Right ventricle myocardium superior (tissue), 1 donor: ENCODE measurements around the gene MINDY1. TPM values are rescaled to one million over a fixed set of nuclear protein-coding genes. Genes with fewer than 3 reads are reported as not detected.
A peak's percentile ranks its signal among the peaks of the same experiment; 100 is the strongest.

ENCODE experiments used
- ATAC-seq: fragments of 200-7000 bp; cut with Tn5 transposase; one replicate; pipeline ENCODE4 v1.9.1; 2020; ENCODE audit warnings: mild to moderate bottlenecking; ENCODE audit not compliant: poor library complexity
- DNase-seq: peaks from one replicate; pipeline ENCODE4 v3.0.0-alpha.2; 2020
- intact Hi-C: fragments of 100-400 bp; cut with DNase I; formaldehyde crosslinking; loops from one replicate; pipeline ENCODE4 v1.11.2; 2022
- total RNA-seq: library from RNA; stranded (reverse); fragmentation: NEBNext Ultra II Directional; extraction: Animal tissue kit (Norgen Biotek cat#: 25700); gene quantifications from one replicate; pipeline ENCODE4 v1.2.1, GENCODE V29; 2021
- donor health status: DM: no; HTN: yes; CAD: no; lungs with severe emphysema.

The MINDY1 gene
- total RNA-seq, 1 donor from 2014 or later, result 41.6 TPM

DNA sequence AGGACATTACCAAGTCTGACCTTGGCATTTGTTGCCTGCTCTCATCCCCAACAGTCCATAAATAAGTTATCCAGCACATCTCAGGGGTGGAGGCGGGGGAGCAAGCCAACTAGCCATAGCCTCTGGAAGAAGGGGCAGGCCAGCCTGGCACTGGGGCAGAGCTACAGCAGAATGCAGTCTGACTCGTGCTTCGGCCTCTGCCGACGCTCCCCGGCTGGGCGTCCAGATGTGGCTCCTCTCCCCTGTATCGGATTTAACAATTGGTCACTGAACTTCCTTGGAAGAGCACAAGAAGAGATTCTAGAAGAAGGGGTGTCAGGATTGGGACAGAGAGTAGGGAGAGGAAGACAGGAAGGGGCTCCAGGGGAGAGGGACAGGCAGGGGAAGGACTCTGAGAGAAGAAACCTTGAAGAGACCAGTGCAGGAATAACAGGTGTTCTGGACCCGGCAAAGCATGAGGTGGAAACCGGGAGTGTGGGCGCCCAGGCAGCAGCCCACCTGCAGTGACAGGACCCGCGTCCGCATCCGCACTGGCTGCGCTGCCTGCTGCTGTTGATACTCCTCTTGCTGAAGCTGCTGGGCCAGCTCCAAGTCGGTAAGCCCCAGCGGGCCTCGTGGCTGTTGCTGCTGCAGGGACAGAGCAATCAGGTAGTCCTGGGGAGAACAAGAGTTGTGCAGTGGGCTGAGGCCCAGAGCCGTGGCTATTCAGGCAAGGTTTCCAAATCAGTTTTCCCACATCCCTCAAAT, 9.4 kb downstream of the MINDY1 start:
- no peak for ATAC-seq
- DNase-seq, result no peak
- intact Hi-C loops, result no loop called here

- ATAC-seq, result peak; percentile 68
- DNase-seq, result peak; percentile 58
- intact Hi-C loops, result no loop called here
Measured at GRCh38 chr1:150995896-150996295, 10.8 kb downstream of the MINDY1 start.

GRCh38 chr1:150995460-150995859, 11.2 kb downstream of the MINDY1 start:
- peak; percentile 20 for ATAC-seq
- intact Hi-C loops, result no loop called here

DNA sequence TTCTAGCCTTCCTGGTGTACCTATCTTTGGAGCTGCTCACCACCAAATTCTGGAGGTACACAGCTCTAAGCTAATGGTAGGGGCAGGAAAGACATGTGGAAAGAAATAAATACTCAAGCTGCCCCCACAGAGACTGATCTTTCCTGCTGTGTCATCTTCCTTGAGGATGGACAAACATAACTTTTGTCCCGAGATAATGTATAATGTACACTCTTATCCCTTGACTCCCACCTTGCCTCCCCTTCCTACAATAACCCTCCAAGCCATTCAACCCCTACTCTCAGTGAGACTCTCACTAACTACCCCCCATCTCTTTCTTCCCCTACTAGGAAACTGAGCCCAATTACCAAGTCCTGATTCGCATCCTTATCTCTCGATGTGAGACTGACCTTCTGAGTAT, 12.5 kb downstream of the MINDY1 start:
- DNase-seq (no peak), ATAC-seq (no peak)
- intact Hi-C loops, result no loop called here

More at GRCh38 chr1:150995460-150995859, 11.2 kb downstream of the MINDY1 start:
- no peak for DNase-seq

- DNase-seq, result no peak
- intact Hi-C loops, result no loop called here
Measured at GRCh38 chr1:150992626-150993025, 14.1 kb downstream of the MINDY1 start.

GRCh38 chr1:150987924-150988323, 18.8 kb downstream of the MINDY1 start:
- ATAC-seq, result no peak
- intact Hi-C loops, result no loop called here
- no peak for DNase-seq

More at GRCh38 chr1:150992626-150993025, 14.1 kb downstream of the MINDY1 start:
- no peak for ATAC-seq

- no peak for ATAC-seq
- DNase-seq, result no peak
- intact Hi-C loops, result no loop called here
Measured at GRCh38 chr1:150985179-150985825, 21.4 kb downstream of the MINDY1 start.

DNA sequence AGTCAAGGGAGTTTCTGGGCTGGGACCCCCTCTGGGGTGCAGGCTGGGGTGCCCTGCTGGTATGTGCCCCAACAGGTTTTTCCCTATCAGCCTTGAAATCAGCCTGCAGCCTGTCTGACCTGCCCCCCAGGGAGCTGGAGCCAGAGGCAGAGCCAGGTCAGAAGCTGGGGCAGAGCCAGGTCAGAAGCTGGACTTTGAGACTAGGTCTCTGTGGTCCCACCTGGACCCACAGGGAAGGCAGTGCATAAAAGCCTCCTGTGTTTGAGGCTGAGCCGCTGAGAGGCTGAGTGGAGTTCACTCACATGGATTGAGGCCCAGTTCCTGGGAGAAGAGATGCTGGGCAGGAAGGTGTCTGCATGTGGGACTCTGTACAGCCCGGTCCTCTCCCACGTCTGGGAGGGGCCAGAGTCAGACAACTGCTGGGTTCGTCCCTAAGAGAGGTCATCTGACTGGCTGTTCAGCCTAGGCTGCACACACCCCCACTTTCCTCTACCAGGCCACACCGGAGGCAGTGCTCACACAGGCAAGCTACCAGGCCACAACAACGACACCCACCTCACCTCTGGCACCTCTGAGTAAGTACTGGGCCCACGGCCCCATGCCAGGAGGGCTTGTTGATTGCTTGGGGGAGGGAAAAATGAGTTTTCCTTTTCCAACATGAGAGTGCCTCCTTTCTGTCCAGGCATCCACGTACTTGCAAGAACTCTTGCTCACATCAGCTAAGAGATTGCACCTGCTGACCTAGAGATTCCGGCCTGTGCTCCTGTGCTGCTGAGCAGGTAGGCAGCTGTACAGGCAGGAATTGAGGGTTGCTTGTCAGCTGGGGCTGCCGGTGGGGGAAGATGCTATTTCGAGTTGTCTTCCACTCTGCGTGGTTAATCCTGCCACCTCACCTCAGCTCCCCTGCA, 24.6 kb downstream of the MINDY1 start, which contains the start of gene ANXA9:
Gene ANXA9 (plus strand): TSS at position 488 of the 908 bp plus-strand sequence. CDS start 814 bp downstream, outside the sequence.
- ATAC-seq (no peak), DNase-seq (peak; percentile 24)
- intact Hi-C loops, result no loop called here

- DNase-seq, result peak; percentile 1
- no peak for ATAC-seq
- intact Hi-C loops, result no loop called here
Measured at GRCh38 chr1:150981177-150981804, 25.4 kb downstream of the MINDY1 start.

DNA sequence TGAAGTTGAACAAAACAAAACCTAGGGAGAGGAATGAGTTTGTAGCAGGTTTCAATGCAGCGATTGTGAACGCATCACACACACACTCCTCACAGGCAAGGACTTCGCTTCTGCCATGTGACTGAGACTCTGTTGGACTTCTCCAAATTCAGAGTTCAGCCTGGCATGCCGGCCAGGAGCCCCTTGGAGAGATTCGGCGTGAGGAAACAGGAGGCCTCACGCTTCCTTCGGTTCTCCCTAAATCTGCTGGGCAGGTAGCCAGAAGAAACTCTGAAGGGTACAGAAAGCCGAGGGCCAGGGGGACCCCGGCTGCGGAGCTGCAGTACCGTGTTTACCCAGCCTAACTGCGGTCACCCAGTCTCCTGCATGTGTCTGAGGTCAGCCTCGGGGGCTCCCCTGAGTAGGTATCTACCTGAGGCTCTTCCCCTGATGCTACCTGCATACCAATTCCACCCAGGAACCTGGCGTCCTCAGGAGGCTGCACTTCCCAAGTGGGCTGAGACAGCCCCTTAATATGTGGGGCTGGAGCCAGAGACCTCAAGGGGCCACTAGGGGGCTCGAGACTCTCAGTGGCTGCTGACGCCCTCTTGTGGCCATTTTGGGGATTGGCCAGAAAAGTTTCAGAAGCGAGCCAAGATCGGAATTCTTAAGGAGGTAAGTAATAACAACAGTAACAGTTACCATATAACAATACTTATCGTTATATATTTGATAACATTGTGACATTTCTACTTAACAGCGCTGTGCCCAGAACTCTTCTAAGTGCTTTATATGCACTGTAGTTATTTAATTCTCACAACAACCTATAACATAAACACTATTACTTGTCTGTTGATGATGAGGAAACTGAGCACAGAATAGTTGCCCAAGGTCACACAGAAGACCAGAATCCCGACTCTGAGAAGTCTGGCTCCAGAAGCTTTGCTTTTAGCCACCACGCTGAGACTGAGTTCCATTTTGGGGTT, 27.3 kb downstream of the MINDY1 start:
- DNase-seq (peak; percentile 88), ATAC-seq (peak; percentile 52)
- intact Hi-C loops, result no loop called here

DNA sequence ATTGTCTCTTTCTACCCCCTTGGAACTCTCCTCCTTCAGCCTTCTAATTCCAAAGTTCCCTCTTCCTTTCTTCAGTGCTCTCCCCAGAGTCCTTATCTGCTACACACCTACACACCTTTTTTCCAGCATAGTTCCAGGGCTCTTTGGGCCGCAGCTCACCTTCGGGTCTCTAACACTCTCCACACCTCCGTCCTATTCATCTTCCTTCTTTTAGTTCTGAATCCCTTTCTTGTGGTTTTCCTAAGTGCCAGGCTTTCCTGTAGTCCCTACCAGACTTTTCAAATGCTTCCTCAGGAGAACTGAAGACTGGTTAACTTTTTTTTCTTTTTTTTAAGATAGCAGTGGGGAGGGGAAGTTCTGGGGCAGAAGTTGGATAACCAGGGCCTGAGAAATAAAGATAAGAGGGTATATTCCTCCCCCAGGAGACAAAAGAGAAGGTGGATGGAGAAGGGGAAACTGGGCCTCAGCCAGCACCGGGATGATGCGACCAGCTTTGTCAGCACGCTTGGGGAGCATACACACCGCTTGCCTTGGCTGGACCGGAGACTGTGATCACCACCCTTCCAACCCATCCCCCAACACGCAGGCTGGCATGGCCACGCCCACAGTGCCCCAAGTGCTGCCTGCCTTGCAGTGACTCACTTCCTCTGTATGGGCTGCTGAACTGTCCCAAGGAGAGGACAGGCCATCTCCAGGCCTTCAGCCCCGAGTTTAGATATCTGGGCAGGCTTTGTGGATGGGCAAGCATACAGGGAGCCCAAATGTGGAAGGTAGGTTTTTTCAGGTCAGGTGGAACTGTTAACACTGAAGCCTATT, 29.6 kb downstream of the MINDY1 start:
- DNase-seq (peak; percentile 91), ATAC-seq (peak; percentile 65)
- intact Hi-C loops, result no loop called here

- DNase-seq (no peak), ATAC-seq (no peak)
- intact Hi-C loops, result no loop called here
Measured at GRCh38 chr1:150976401-150976821, 30.3 kb downstream of the MINDY1 start.

DNA sequence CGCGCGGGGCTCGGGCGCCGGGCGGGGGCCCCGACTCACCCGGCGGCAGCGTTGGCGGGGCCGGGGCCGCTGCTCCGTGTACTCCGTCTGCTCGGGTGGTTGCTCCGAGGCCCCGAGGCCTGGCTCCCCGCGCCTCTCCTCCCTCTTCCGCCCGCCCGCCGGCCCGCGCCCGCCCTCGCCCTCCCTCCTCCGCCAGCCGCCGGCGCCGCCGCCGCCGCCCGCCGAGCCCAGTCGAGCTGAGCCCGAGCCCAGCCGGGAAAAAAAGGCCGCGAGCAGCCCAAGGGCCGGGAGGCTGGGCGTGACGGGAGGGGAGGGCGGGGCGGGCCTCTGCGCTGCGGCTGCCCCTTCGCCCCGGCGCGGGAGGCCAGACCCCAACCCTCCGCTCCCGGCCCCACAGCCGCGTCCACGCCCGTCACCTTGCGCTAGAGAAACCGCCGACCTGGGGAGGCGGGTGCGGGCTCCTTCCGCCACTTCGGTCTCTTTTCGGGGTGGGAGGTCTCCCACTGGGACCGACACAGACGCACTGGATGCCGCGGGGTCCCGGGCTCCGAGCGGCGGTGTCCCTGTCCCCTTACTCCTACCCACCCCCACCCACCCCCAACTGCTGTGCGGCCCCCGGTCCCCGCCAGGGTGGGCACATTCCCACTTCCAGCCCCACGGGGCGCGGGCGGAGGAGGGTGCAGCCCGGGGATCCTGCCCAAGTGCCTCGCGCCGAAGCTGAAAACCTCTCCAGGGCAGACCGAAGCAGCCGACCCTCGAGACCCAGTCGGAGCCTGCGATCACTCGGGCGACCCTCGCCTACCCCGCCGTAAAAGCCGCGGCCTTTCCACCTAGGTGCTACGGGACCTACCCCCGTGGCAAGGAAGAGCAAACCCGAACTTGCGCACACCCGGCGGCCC, 31.9 kb downstream of the MINDY1 start, which contains the start of gene CERS2:
Gene CERS2 (minus strand): TSS at position 256 of the 899 bp plus-strand sequence. CDS start 5,745 bp downstream, outside the sequence.
- intact Hi-C loops, result no loop called here
- DNase-seq (peak; percentile 90), ATAC-seq (peak; percentile 67)

DNA sequence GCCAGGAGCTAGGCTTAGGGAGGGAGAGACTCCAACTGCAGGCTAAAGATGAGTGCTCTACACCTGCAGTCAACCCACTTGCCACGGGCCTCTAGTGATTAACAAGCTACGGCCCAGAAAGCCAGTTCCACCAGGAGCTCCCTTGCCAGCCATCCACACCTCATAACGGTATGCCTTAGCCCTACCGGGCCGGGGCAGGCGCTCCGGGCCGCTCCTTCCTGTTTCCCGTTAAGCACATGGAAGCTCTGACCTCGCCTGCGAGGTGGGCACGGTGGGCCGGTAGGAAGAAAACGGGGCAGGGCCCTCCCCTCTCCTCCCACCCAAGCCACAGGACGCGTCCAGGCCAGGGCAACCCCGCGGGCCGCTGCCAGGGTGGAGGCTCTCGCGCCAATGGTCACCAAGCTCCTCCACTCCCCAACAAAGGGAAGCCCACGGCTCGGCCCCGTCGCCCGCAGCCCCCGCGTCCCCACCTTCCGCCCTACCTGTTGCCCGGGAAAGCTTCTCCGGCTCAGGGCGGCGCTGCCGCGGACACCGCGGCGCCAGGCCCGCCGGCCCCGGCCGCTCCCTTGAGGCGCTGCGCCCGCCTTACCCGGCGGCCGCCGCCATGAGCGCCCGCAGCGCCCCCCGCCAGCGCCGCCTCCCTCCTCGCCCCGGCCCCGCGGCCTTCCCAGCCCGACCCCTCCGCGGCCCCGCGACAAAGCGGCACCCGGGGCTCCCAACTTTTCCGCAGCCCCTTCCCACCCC, 32.7 kb downstream of the MINDY1 start:
- DNase-seq, result peak; percentile 62
- peak; percentile 8 for ATAC-seq
- intact Hi-C loops, result no loop called here

- no peak for DNase-seq
- ATAC-seq, result no peak
- intact Hi-C loops, result no loop called here
Measured at GRCh38 chr1:150973258-150973835, 33.4 kb downstream of the MINDY1 start.
